Hindlimb muscle (tissue), 1 donor: ENCODE data around the gene CD19. TPM values are rescaled to one million over a fixed set of nuclear protein-coding genes. Genes with fewer than 3 reads are reported as not detected.
A peak's percentile ranks its signal among the peaks of the same experiment; 100 is the strongest.
"Not testable (repeated sequence)": the region's sequence is repeated elsewhere in the genome, so short reads cannot be mapped to it uniquely, and the experiment has no call there.

Source experiments
- DNase-seq: peaks from one replicate; pipeline ENCODE4 v3.0.0-alpha.2; 2013
- polyA plus RNA-seq: library from polyadenylated mRNA; unstranded; fragments of 120-200 nt; gene quantifications from one replicate; pipeline ENCODE4 v1.2.1, GENCODE V29; 2013; ENCODE audit not compliant: insufficient read length

Gene CD19
- polyA plus RNA-seq, 1 donor = 0.32 TPM

GRCh38 chr16:28910086-28911031 is 21.4 kb upstream of the CD19 start:
- no peak for DNase-seq

DNA sequence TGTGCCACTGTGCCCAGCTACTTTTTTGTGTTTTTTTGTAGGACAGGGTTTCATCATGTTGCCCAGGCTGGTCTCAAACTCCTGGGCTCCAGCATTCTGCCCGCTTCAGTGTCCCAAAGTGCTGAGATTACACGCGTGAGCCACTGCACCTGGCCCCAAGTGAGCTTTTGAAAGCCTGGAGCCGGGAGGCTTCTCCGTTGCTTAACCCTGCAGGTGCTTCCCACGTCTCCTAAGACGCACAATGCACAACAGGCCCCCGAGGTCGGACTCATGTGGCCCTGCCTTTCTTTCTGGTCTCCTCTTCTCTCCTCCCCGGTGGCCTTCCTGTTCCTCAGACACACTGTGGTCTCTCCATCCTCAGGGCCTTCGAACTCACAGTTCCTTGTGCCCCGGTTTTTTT is 19.2 kb upstream of the CD19 start:
- no peak for DNase-seq

- no peak for DNase-seq
Observed at GRCh38 chr16:28913946-28914724, 17.6 kb upstream of the CD19 start.

GRCh38 chr16:28915181-28915580 is 16.6 kb upstream of the CD19 start:
- DNase-seq = no peak

DNA sequence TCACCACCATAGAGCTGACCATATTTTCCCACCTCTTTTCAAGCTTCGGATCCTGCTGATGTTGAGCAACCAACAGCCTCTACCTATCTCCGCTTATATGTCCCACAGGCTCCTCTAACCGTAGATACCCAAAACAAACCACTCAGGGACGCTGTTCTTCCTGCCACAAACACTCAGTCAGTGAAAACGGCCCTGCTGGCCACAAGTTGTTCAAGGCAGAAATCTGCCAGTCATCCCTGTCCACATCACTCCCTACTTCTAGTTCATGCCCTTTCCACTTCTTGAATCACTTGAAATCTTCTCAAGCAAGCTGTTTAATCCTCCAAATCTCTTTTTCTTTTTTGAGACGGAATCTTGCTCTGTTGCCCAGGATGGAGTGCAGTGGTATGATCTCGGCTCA is 14.7 kb upstream of the CD19 start:
- no peak for DNase-seq

GRCh38 chr16:28918698-28919097 is 13.1 kb upstream of the CD19 start:
- no peak for DNase-seq

GRCh38 chr16:28923231-28923587 is 8.6 kb upstream of the CD19 start:
- no peak for DNase-seq

DNA sequence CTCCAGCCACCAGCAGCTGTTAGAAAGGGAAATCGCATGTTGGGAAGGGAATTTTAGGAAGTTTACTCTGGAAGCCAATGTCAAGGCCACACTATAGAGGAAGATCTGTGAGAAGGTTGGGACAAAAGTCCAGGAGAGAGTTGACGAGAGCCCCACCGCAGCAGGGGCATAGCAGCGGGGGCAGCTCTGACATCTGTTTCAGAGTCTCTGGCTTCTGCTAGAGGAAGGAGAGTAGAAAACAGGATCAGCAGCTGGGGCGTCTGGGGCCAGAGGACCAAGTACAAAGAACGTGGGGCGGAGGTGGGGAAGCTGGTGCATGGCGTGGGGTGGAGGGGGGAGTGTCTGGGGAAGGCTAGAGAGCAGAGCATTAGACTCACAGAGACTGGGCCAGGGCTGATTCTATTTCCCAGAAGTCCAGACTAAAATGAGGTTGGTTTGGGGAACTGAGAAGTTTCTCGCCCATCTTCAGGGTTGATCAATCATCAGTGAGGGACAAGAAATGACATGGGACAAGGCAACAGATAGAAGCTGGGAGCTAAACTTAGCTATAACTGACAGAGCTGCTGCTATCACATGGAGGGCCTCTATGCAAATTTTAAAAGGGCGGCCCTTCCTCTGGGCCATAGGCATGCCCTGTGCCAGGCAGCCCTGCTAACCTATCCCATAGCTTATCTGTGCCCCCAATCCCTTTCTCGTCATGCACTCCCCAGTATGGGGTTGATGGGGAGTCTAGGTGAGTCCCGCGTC is 7.9 kb upstream of the CD19 start:
- DNase-seq = no peak

DNA sequence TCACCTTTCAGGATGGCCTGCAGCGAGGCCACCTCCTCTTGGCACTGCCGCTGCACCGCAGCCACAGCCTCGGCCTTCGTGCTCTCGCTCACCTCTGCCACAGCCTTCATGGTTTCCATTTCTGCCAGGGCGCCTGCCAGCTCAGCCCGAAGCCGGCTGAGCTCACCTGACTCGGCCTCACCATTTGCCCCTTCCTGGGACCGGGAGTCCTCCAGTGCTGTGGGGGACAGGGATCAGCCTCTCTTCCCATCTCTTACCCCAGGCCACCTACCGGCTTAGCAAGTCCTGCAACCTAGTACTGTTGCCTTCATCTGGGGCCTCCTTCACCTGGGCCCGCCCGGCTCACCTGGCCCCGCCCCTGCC is 7.4 kb upstream of the CD19 start:
- no peak for DNase-seq

- peak; percentile 92 for DNase-seq
Observed at GRCh38 chr16:28924762-28925385, 6.9 kb upstream of the CD19 start, which contains the start of gene RABEP2. RABEP2 (minus strand) TSS chr16:28925238; CDS start chr16:28925163, 75 bp downstream.

GRCh38 chr16:28925386-28926228 is 6.2 kb upstream of the CD19 start:
- peak; percentile 90 for DNase-seq

- DNase-seq = not testable (repeated sequence)
Observed at GRCh38 chr16:28926284-28926683, 5.5 kb upstream of the CD19 start.

GRCh38 chr16:28927815-28928214 is 4.0 kb upstream of the CD19 start:
- no peak for DNase-seq

DNA sequence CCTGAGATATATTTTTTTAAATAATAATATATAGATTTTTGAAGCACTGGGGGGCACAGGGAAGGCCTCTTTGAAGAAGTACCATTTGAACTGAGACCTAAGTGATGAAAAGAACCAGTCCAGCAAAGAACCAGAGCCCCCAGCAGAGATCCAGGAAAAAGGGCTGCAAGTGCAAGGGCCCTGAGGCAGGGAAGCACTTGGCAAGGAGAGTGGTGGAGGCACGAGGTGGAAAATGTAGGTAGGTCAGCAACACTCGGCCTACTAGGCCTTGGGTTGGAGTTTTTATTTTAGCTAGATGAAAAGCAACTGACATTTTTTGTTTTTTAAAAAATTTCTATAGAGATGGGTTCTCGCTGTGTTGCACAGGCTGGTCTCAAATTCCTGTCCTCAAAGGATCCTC is 1.6 kb upstream of the CD19 start:
- DNase-seq = no peak

DNA sequence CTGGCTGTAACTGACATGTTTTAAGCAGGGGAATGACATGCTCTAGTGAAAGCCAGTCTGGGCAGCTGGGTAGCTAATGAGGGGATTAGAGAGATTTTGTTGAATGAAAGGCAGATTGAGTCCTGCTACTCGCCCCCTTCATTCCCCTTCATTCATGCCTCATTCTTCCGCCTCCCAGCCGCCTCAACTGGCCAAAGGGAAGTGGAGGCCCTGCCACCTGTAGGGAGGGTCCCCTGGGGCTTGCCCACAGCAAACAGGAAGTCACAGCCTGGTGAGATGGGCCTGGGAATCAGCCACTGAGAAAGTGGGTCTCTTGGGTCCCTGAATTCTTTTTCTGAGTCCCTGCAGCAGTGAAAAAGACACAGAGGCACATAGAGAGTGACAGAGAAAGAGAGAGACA is 1.1 kb upstream of the CD19 start:
- no peak for DNase-seq

GRCh38 chr16:28932339-28933141 is 769 bp downstream of the CD19 start:
- DNase-seq = no peak

DNA sequence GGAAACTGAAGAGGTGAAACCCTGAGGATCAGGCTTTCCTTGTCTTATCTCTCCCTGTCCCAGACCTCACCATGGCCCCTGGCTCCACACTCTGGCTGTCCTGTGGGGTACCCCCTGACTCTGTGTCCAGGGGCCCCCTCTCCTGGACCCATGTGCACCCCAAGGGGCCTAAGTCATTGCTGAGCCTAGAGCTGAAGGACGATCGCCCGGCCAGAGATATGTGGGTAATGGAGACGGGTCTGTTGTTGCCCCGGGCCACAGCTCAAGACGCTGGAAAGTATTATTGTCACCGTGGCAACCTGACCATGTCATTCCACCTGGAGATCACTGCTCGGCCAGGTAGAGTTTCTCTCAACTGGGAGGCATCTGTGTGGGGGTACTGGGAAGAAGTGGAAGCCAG is 1.4 kb downstream of the CD19 start:
- no peak for DNase-seq

DNA sequence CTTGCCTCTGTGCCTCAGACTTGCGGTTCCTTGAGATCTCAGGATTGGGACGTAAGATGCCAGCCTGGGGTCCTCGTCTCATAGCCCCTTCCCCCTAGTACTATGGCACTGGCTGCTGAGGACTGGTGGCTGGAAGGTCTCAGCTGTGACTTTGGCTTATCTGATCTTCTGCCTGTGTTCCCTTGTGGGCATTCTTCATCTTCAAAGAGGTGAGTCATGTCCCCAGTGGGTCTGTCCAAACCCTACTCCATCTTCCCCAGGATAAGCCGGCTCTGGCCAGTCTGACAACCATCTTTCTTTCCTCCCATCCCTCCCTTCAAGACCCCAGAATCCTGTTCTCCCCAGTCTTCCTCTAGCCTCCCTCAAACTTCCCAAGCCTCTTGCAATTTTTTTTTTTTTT is 3.6 kb downstream of the CD19 start:
- DNase-seq = no peak

DNA sequence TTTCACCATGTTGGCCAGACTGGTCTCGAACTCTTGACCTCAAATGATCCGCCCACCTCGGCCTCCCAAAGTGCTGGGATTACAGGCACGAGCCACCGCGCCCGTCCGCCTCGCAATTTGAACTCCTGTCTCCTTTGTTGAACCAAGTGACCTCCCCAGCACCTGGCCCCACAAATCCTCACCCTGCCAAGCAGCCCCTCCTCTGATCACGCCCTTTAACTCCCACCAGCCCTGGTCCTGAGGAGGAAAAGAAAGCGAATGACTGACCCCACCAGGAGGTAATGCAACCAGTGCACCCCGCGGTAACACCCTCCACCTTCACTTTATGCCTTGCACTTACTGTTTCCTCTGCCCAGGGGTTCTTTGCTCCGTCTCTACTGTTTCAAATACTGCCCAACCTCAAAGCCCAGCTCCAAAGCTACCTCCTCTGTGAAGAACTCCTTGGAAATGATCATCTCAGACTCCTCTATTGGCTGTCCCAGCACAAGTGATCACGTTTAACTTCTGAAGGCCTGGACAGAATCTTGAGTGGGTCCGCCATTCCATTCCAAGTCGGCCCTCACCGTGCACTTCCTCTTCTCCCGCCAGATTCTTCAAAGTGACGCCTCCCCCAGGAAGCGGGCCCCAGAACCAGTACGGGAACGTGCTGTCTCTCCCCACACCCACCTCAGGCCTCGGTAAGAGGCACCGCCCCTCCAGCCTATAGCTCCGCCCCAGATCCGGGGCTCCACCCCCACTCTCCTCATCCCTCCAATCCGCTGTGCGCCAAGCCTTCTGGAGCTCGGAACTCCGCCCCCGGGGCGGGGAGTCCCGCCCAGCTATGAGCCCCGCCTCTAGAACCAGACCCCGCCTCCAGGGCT is 4.4 kb downstream of the CD19 start:
- peak; percentile 46 for DNase-seq

GRCh38 chr16:28936784-28937155 is 5.0 kb downstream of the CD19 start:
- no peak for DNase-seq
